GM10248 (cell line): ENCODE data around the gene PXDN.
"Not testable (repeated sequence)": the region's sequence is repeated elsewhere in the genome, so short reads cannot be mapped to it uniquely, and the experiment has no call there.

Experiments used
- CTCF ChIA-PET: fragments of 300-600 bp; sonication (Branson Sonifier 250); formaldehyde crosslinking; extraction: SDS; loops from one replicate; lab custom pipeline; 2021; ENCODE audit warnings: antibody characterized with exemption; lab: Yijun Ruan, JAX
- POLR2A ChIA-PET: fragments of 350-650 bp; sonication (Branson Sonifier 250); formaldehyde crosslinking; extraction: SDS; loops from one replicate; lab custom pipeline; 2020; ENCODE audit warnings: antibody characterized with exemption; lab: Yijun Ruan, JAX
- DNase-seq: peaks from one replicate; pipeline ENCODE4 v3.0.0; 2012; ENCODE audit errors: extremely low spot score
- CTCF ChIP-seq: IDR thresholded peaks from 2 replicates; pipeline ENCODE4 v1.5.1; 2012; ENCODE audit warnings: mild to moderate bottlenecking, low read depth; ENCODE audit errors: extremely low read depth, missing control alignments, control extremely low read depth

PXDN gene

GRCh38 chr2:1713839-1714236 is 30.5 kb downstream of the PXDN start:
- TF ChIP-seq CTCF, result no peak
- CTCF ChIA-PET, result no interaction called here
- POLR2A ChIA-PET, result no interaction called here
- DNase-seq, result no peak

- no peak for TF ChIP-seq CTCF
- no peak for DNase-seq
- ChIA-PET POLR2A (no interaction called here), CTCF (no interaction called here)
Observed at GRCh38 chr2:1713142-1713838, 31.0 kb downstream of the PXDN start.

- no peak for TF ChIP-seq CTCF
- CTCF ChIA-PET, result no interaction called here
- DNase-seq, result no peak
- POLR2A ChIA-PET, result no interaction called here
Observed at GRCh38 chr2:1709946-1710560, 34.3 kb downstream of the PXDN start.

GRCh38 chr2:1709335-1709605 is 35.0 kb downstream of the PXDN start:
- ChIA-PET CTCF (no interaction called here), POLR2A (no interaction called here)
- no peak for DNase-seq
- TF ChIP-seq CTCF, result no peak

GRCh38 chr2:1708476-1709334 is 35.6 kb downstream of the PXDN start:
- no peak for TF ChIP-seq CTCF
- CTCF ChIA-PET, result no interaction called here
- no peak for DNase-seq
- POLR2A ChIA-PET, result no interaction called here

GRCh38 chr2:1707771-1708418 is 36.4 kb downstream of the PXDN start:
- CTCF ChIA-PET, result no interaction called here
- no peak for DNase-seq
- no peak for TF ChIP-seq CTCF
- POLR2A ChIA-PET, result no interaction called here

GRCh38 chr2:1706089-1706841 is 38.0 kb downstream of the PXDN start:
- DNase-seq, POLR2A ChIA-PET: not testable (repeated sequence)
- CTCF ChIA-PET, result interaction anchor here (2.2 kb wide), 1 partner anchor 10 kb away, joined by 8 read pairs; no protein-coding TSS in a partner anchor
